RWPE2 (cell line): ENCODE measurements around the gene MRPL48.
A peak's percentile ranks its signal among the peaks of the same experiment; 100 is the strongest.

Experiments used
- ATAC-seq: fragments of 200-7000 bp; cut with Tn5 transposase; 3 replicates; pipeline ENCODE4 v1.9.1; 2021; ENCODE audit warnings: low read depth
- DNase-seq: peaks from one replicate; pipeline ENCODE4 v3.0.0-alpha.2; 2020; ENCODE audit warnings: low spot score
- H3K27ac ChIP-seq: fragments of 450-650 bp; 2 replicates; pipeline ENCODE4 v1.5.1; 2017; ENCODE audit warnings: mild to moderate bottlenecking; ENCODE audit not compliant: poor library complexity, severe bottlenecking
- H3K27me3 ChIP-seq: fragments of 250-450 bp; sonication (Bioruptor Pico); 2 replicates; pipeline ENCODE4 v1.5.1; 2021; ENCODE audit warnings: mild to moderate bottlenecking, moderate library complexity; ENCODE audit not compliant: insufficient read depth, poor library complexity, severe bottlenecking
- H3K36me3 ChIP-seq: fragments of 250-450 bp; sonication (Bioruptor Pico); 2 replicates; pipeline ENCODE4 v1.5.1; 2020; ENCODE audit warnings: low read depth, mild to moderate bottlenecking, moderate library complexity
- H3K4me1 ChIP-seq: fragments of 250-450 bp; sonication (Bioruptor Pico); 2 replicates; pipeline ENCODE4 v1.5.1; 2021; ENCODE audit warnings: mild to moderate bottlenecking, moderate library complexity; ENCODE audit not compliant: insufficient read depth, poor library complexity, severe bottlenecking
- H3K4me3 ChIP-seq: fragments of 250-450 bp; sonication (Bioruptor Pico); 2 replicates; pipeline ENCODE4 v1.5.1; 2021; ENCODE audit warnings: mild to moderate bottlenecking, moderate library complexity; ENCODE audit not compliant: severe bottlenecking
- H3K9me3 ChIP-seq: fragments of 250-450 bp; sonication (Bioruptor Pico); 2 replicates; pipeline ENCODE4 v1.5.1; 2021; ENCODE audit warnings: mild to moderate bottlenecking, moderate library complexity; ENCODE audit not compliant: severe bottlenecking
- TF ChIP-seq, protein P1 (sequence below): fragments of 450-650 bp; IDR thresholded peaks from one replicate; pipeline ENCODE4 v1.5.1; 2017; ENCODE audit warnings: mild to moderate bottlenecking, moderate library complexity; ENCODE audit not compliant: poor library complexity, severe bottlenecking

Gene MRPL48

DNA sequence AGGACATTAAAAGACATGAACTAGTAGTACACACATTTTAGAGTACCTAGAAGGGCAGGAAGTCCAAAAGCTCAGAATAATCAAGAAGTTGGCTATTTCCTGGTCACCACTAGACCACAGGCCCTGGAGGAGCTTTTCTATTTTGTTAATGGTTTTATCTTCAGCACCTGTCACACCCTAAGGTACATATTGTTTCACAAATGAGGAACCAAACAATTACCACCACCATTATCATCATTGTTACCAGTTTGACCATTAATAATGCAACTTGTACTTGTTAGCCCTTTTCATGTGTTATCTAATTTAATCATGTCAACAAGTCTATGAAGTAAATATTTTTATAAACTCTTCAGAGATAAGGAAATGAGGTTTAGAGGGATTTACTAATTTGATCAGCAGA is 4.9 kb downstream of the MRPL48 start:
- ATAC-seq (no peak), DNase-seq (no peak)
- TF ChIP-seq, protein P1, sequence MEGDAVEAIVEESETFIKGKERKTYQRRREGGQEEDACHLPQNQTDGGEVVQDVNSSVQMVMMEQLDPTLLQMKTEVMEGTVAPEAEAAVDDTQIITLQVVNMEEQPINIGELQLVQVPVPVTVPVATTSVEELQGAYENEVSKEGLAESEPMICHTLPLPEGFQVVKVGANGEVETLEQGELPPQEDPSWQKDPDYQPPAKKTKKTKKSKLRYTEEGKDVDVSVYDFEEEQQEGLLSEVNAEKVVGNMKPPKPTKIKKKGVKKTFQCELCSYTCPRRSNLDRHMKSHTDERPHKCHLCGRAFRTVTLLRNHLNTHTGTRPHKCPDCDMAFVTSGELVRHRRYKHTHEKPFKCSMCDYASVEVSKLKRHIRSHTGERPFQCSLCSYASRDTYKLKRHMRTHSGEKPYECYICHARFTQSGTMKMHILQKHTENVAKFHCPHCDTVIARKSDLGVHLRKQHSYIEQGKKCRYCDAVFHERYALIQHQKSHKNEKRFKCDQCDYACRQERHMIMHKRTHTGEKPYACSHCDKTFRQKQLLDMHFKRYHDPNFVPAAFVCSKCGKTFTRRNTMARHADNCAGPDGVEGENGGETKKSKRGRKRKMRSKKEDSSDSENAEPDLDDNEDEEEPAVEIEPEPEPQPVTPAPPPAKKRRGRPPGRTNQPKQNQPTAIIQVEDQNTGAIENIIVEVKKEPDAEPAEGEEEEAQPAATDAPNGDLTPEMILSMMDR: no peak
- H3K27ac ChIP-seq: no peak overlapping the region
- H3K36me3 ChIP-seq: no peaks in the 10 kb centered on the region
- H3K9me3 ChIP-seq: no peaks in the 10 kb centered on the region
- H3K4me1 ChIP-seq: no peaks in the 10 kb centered on the region
- H3K27me3 ChIP-seq: no peaks in the 10 kb centered on the region
- H3K4me3 ChIP-seq: no peak overlapping the region

DNA sequence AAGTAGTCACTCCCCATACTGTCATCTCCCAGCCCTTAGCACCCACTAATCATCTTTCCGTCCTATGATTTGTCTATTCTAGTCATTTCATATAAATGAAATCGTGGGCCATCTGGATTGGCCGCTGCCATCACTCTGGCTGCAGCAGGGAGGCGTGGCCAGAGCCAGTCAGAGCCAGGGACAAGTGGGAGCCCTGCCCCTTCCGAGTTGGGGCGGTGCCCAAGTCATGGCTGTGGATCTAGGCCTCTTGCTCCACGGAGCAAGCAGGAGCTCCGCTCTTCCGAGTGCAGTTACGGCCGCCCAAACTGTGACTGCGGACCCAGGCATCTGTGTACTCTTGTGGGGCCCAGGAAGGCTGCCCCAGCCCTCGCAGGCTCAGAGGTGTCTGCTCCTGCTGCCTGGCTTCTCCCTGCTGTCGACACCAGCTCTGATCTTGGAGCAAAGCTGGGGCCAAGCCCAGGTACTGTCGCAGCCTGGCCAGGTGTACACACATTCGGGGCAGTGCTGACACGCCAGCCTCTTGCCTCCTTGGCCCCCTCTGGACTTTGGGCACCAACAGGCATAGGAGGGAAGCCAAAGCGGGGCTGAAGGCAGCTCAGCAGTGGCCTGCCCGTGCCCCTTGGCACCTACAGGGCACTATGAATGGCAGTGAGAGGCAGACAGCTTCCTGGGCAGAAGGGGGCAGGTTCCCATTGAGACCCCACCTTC is 8.4 kb downstream of the MRPL48 start:
- no peak for DNase-seq
- Histone ChIP-seq H3K36me3 (no peaks in the 10 kb centered on the region), H3K9me3 (no peaks in the 10 kb centered on the region), H3K27ac (no peak overlapping the region), H3K4me1 (no peaks in the 10 kb centered on the region), H3K27me3 (no peaks in the 10 kb centered on the region), H3K4me3 (no peak overlapping the region)
- TF ChIP-seq, protein P1: no peak
- ATAC-seq: no peak

DNA sequence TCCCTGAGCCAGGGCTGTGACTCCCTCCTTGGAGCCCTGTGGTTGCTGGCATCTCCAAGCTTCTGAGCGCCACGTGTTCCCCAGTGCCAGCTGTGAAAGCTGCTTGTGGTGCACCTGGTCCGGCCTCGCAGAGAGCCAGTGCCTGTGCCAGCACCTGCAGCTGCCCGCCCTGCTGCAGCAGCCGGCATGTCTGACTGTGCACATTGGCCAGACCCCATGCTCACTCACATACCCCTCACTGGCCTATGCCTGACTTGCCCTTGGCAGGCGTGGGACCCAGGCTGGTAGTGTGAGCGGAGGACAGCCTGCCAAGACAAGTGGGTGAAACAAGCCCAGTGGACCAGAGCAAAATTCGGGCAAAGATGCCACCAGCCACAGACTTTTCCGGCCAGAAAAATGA is 9.8 kb downstream of the MRPL48 start:
- no peak overlapping the region for H3K27ac ChIP-seq
- H3K4me3 ChIP-seq: no peak overlapping the region
- no peaks in the 10 kb centered on the region for H3K9me3 ChIP-seq
- peak; percentile 35; the same call in 2 of the 3 replicates for ATAC-seq
- H3K4me1 ChIP-seq: no peaks in the 10 kb centered on the region
- TF ChIP-seq, protein P1: no peak
- no peaks in the 10 kb centered on the region for H3K36me3 ChIP-seq
- H3K27me3 ChIP-seq: no peaks in the 10 kb centered on the region
- DNase-seq: no peak

DNA sequence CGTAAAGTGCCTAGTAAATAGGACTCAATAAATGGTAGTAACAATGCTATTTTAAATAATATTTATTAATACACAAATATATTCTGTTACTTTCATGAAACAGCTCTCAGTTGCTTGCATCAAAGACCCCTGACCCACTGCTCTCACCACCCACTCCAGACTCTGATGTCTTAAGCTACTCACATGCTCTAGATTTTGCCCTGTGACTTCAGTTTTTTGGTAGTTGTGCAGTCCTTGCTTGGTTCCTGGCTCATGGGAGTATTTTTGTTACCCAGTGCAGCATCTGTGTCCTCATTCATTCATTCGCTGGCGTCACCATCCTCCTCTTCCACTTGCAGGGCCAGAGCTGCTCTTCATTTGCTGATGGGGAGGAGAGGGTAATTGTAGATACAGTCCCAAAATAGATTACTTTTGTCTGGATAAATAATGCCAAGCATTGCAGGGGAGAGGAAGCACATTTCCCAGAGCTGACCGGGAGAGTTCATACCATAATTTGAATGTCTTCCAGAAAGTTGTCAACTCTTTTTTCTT is 12.7 kb downstream of the MRPL48 start:
- no peak for ATAC-seq
- TF ChIP-seq, protein P1: no peak
- H3K4me1 ChIP-seq: no peaks in the 10 kb centered on the region
- no peak overlapping the region for H3K27ac ChIP-seq
- no peak for DNase-seq
- no peaks in the 10 kb centered on the region for H3K9me3 ChIP-seq
- no peak overlapping the region for H3K4me3 ChIP-seq
- H3K27me3 ChIP-seq: no peaks in the 10 kb centered on the region
- H3K36me3 ChIP-seq: no peaks in the 10 kb centered on the region

DNA sequence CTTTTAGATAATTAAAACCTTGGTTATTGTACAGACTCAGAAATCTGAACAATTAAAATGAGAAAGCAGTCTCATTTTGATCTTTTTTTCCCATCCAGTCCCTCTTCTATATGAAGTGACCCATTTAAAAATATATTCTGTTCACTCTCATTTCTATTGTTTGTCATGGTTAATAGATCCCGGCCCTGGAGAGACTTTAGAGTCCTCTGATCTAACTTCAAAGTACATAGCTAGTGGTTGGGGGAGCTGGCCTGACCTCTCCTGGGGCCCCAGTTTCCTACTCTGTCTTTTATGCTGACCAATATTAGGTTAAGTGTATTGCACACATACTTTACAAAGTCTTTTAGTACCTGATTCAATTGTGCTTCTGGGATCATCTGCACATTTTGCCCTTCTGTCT is 13.5 kb downstream of the MRPL48 start:
- Histone ChIP-seq H3K4me3 (no peak overlapping the region), H3K27me3 (no peaks in the 10 kb centered on the region), H3K9me3 (no peaks in the 10 kb centered on the region), H3K36me3 (peaks cover 5% of the 10 kb centered on the region; the same call in 1 of the 2 replicates), H3K4me1 (no peaks in the 10 kb centered on the region), H3K27ac (no peak overlapping the region)
- DNase-seq (no peak), ATAC-seq (no peak)
- TF ChIP-seq, protein P1: no peak
